ENCODE data around the gene GRM7.

- TF ChIP-seq CTCF (conservative IDR thresholded peaks at IDR 0.05 in 1 of 2, IDR thresholded peaks at IDR 0.05 in 1 of 2; ENCODE audit: low read depth in 1 of 2, low read length in 2 of 2), result no peak
- TF ChIP-seq EZH2 (IDR thresholded peaks at IDR 0.05; ENCODE audit: low read length, missing control alignments), result no peak
Observed at GRCh38 chr3:7193269-7193668, 332.4 kb downstream of the GRM7 start.
